Activated naive CD4-positive, alpha-beta T cell treated with anti-CD3 and anti-CD28 coated beads, Interleukin-2, amount 10 ng/mL, durations not matched to agents 7 days and 5 days (primary cell): ENCODE results near the gene GSN.

Source experiments
- CTCF ChIA-PET: fragments of 350-600 bp; sonication (Branson Sonifier 250); formaldehyde crosslinking; loops from one replicate; lab custom pipeline; 2021; ENCODE audit warnings: antibody characterized with exemption; lab: Charles Lee
- DNase-seq: peaks from one replicate; pipeline ENCODE4 v3.0.0-alpha.2; 2020
- H3K27ac Mint-ChIP-seq: one replicate; pipeline ENCODE4 v1.8.0; 2021; ENCODE audit warnings: mild to moderate bottlenecking, moderate library complexity, mixed read lengths
- H3K27me3 Mint-ChIP-seq: one replicate; pipeline ENCODE4 v1.8.0; 2021; ENCODE audit warnings: mild to moderate bottlenecking, mixed read lengths
- H3K36me3 Mint-ChIP-seq: one replicate; pipeline ENCODE4 v1.8.0; 2021; ENCODE audit warnings: mixed read lengths
- H3K4me1 Mint-ChIP-seq: one replicate; pipeline ENCODE4 v1.8.0; 2021; ENCODE audit warnings: mixed read lengths
- H3K4me3 Mint-ChIP-seq: one replicate; pipeline ENCODE4 v1.8.0; 2021; ENCODE audit warnings: mild to moderate bottlenecking, moderate library complexity, mixed read lengths
- H3K9me3 Mint-ChIP-seq: one replicate; pipeline ENCODE4 v1.8.0; 2021; ENCODE audit warnings: mixed read lengths

The GSN gene

GRCh38 chr9:121373011-121373729, 105.2 kb downstream of the GSN start:
- Mint-ChIP-seq H3K4me1 (peaks cover 24% of the 10 kb centered on the region), H3K27me3 (peaks cover 11% of the 10 kb centered on the region), H3K36me3 (peaks cover 4% of the 10 kb centered on the region), H3K4me3 (no peak overlapping the region), H3K9me3 (no peaks in the 10 kb centered on the region), H3K27ac (no peak overlapping the region)
- DNase-seq, result no peak
- CTCF ChIA-PET, result interaction anchor here (1.0 to 3.9 kb wide), 2 partner anchors 52 to 160 kb away, joined by 4 to 30 read pairs; no protein-coding TSS in a partner anchor

GRCh38 chr9:121376214-121376830, 108.4 kb downstream of the GSN start:
- H3K9me3 Mint-ChIP-seq, result no peaks in the 10 kb centered on the region

GRCh38 chr9:121380846-121381245, 112.9 kb downstream of the GSN start:
- CTCF ChIA-PET, result interaction anchor here (1.1 to 2.5 kb wide), 4 partner anchors 19 to 165 kb away, joined by 3 to 9 read pairs (median 6); no protein-coding TSS in a partner anchor
- no peaks in the 10 kb centered on the region for H3K9me3 Mint-ChIP-seq
- H3K27ac Mint-ChIP-seq, result no peak overlapping the region
- no peak for DNase-seq
- H3K4me3 Mint-ChIP-seq, result no peak overlapping the region
- H3K36me3 Mint-ChIP-seq, result no peaks in the 10 kb centered on the region
- H3K4me1 Mint-ChIP-seq, result no peaks in the 10 kb centered on the region
- H3K27me3 Mint-ChIP-seq, result peaks cover 13% of the 10 kb centered on the region

More at GRCh38 chr9:121376214-121376830, 108.4 kb downstream of the GSN start:
- Mint-ChIP-seq H3K27me3 (peaks cover 4% of the 10 kb centered on the region), H3K4me1 (peaks cover 3% of the 10 kb centered on the region), H3K4me3 (no peak overlapping the region), H3K27ac (no peak overlapping the region), H3K36me3 (no peaks in the 10 kb centered on the region)
- no peak for DNase-seq
- CTCF ChIA-PET, result interaction anchor here (0.7 to 4.7 kb wide), 9 partner anchors 10 to 163 kb away, joined by 3 to 74 read pairs (median 4); no protein-coding TSS in a partner anchor
